Stimulated activated CD4-positive, alpha-beta T cell treated with anti-CD3 and anti-CD28 coated beads, Interleukin-15, amount 100 ng/mL, for 1 hour (primary cell): Measurements from ENCODE around the gene BPGM.
"Not testable (repeated sequence)": the region's sequence is repeated elsewhere in the genome, so short reads cannot be mapped to it uniquely, and the experiment has no call there.

Experiments used
- DNase-seq, 2 donors: peaks; one replicate each; pipeline ENCODE4 v3.0.0-alpha.2; 2020; ENCODE audit warnings: low read depth in 1 of 2, low spot score in 1 of 2

BPGM gene

DNA sequence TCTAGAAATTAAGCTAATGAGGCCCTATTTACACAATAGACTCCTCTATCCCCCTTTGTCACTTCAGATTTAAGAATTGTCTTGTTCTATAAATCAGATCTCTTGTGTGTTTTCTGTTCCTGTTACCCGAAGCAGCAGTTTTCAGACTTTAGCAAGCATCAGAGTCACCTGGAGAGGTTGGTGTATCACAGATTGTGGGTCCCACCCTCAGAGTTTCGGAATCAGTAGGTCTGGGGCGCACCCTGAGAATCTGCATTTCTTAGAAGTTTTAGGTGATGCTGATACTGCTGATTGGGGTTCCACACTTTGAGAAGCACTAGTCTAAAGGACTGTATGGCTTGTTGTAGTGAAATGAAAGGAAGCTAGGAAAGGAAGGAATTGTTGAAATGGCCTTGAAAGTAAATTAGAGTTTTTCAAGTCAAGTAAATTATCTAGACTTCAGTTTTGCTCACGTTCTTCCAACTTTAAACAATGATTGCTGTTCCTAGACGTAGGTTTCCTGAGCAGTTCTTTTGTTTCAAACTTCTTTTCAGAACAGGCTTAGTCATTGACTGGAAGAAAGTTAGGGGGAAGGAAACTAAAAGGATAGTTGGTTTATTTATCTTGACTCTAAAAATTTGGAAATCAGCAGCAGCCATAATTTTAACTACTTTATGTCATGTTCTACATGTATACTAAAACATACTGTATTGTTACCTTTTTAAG lies 15.7 kb downstream of the BPGM start:
- no peak for DNase-seq

DNA sequence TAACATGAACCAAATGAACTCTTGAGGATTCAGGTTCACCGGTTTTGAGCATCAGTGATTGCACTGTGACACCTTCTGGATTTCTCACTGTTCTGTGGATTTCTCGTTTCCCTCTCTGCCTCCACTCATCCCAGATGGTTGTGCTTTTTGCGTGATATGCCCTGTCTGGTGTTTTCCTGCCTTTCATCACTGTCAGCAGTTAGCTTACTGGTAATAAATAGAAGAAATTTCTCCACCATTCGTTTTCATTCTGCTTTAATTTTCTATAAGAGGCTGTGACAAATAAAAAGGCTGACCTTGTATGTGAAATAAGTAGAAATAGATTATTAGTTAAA lies 16.2 kb downstream of the BPGM start:
- no peak for DNase-seq

DNA sequence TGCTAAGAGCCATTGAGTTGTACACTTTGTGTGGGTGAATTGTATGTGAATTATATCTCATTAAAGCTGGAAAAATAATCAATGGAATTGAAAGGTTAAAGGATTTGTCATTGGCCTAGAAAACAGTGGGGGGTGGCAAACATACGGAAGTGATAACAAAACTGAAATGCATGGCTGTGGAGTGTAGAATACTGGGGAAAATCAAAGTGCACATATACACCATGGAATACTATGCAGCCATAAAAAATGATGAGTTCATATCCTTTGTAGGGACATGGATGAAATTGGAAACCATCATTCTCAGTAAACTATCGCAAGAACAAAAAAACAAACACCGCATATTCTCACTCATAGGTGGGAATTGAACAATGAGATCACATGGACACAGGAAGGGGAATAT lies 18.4 kb downstream of the BPGM start:
- not testable (repeated sequence) for DNase-seq

DNA sequence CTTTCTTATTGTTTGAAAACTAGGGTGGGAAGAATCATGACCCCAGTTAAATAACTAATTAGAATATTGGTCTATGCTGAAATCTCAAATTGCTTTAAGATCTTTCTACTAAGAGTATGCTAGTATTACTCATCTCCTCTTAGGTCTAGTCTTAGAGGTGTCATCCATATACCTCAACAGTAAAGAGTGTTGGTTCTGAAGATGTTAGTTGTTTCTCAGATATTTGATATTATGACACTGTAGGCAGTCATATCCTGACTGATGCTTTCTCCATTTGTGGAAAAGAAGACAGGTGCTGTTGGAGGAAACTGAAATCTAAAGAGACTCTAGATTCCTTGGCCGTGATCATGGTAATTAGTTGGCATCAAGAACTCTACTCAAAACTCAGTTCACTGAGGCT lies 21.2 kb downstream of the BPGM start:
- no peak for DNase-seq

DNA sequence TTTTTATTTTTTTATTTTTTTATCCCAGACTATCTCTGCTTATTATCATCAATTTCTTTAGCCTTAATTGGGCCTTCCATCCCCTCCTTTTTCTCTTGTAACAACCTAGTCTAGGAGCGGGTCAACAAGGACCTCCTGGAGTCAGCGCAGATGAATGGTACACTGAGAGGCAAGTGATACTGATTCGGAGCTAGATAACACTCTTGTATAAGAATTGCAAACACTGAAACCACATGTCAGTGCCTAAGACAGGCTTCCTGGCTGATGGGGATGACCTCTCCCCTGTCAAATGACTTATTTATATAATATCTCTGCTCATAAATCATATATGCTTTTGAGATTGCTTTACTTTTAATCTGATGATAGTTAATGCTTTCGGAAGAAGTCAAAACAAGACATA lies 22.7 kb downstream of the BPGM start:
- DNase-seq, result no peak

DNA sequence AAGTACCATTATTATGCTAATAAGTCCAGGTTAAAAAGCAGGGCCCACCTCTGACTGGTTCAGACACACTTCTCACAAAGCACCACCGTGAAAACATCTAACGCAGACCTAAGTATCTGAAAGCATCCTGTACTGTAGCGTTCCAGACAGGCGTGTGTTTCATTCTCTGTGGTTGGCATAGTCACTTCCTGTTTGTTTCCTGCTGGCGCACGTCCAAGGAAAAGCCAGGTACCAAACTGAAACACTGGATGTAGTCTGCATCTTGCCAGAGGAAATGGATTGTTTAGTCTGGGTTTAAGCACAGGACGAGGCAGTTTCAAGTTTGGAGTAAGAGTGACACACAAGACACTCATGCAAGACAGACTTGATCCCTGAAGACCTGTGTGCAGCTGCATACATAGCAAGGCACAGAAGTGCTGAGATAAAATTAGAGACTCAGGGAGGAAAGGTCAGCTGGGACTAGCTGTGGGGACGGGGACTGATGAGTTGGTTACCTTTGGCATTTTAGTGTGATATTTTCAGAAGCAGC lies 23.3 kb downstream of the BPGM start:
- peak; percentile 53 to 67 for DNase-seq

DNA sequence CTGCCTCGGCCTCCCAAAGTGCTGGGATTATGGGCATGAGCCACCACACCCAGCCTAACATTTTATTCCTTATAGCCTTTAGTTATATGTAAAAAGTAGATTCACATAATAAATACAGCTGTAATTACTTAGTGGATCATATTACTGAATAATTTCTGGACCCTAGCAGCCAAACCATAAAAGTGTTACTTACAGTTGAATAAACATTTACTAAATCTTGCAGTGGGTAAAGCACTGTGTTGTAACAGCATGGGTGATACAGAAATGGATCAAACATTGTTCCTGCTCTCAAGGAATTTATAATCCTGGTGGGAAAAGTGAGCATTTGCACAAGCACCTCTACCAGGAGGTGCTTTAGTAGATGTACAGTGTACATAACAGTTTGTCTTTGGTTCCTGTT lies 25.0 kb downstream of the BPGM start:
- DNase-seq, result no peak

DNA sequence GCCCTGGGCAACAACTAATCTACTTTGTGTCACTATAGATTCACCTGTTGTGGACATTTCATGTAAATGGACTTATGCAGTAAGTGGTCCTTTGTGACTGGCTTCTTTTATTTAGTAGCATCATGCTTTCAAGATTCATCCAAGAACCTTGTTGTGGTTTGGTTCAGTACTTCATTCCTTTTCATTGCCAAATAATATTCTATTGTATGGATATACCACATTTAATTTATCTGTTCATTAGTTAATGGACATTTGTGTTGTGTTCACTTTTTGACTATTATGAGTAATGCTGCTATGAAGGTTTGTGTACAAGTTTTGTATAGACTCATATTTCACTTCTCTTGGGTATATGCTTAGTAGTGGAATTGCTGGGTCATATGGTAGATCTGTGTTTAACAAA lies 27.8 kb downstream of the BPGM start:
- no peak for DNase-seq

DNA sequence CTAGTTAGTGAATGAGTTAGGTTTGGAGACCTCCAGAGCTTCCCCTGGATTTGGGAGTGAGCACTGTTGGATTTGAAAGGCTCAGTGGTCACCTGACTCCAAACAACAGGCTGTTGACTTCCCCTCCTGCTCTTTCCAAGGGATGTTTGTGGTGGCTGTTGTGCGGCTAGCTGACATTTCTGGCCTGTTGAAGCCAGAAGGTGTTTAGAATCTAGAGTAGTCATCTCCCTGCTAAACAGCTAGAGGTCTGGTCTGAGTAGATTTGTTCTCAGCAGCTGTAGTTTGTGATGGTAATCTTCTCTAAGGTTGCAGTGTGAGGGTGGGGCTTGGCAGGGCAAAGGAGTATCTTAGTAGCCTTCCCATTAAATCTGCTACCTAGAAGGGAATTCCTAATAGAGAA lies 30.1 kb downstream of the BPGM start:
- no peak for DNase-seq

DNA sequence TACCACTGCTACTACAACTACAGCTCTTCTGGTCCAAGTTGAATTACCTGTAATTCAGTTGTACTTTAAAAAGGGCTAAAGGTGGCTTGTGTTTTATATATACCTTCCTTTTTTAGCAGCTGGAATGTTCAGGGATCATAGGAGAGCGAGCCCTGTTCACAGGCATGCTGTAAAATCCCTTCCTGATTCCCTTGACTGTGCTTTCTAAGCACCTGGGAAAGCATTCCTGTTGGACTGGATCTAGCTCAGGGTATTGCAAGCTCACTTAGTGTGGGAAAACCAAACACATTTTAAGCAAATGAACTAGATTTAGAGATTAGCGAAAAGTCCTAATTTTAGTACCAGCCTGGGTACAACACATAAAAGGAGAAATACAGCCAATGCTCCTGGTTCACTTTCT lies 31.5 kb downstream of the BPGM start:
- no peak for DNase-seq

DNA sequence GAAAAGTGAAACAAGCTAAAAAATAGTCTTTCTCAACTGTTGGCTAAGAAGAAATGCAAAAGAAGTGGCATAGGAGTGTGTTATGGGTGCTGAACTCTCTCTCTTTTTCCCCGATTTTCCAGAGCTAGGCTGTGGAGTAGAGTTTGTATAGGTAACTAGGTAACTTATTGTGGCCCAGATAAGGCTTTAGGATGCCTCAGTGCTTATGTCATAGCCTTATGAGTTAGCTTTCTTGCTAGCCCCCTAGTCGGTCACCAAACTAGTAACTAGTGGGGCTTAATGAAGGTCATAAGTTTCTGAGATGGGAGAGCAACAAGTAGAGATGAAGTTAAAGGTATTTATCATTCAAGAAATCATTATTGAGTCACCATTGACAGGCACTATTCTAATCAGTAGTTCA lies 32.4 kb downstream of the BPGM start:
- DNase-seq, result no peak

DNA sequence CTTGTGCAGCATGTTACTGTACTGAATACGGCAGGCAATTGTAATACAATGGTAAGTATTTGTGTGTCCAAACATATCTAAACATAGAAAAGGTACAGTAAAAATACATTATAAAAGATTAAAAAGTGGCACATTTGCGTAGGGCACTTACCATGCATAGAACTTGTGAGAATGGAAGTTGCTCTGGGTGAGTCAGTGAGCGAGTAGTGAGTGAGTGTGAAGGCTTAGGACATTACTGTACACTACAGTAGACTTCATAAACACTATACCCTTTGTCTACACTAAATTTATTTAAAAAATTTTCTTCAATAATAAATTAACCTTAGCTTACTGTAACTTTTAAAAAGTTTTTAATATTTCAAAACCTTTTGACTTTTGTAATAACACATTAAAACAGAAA lies 37.5 kb downstream of the BPGM start:
- DNase-seq, result no peak

DNA sequence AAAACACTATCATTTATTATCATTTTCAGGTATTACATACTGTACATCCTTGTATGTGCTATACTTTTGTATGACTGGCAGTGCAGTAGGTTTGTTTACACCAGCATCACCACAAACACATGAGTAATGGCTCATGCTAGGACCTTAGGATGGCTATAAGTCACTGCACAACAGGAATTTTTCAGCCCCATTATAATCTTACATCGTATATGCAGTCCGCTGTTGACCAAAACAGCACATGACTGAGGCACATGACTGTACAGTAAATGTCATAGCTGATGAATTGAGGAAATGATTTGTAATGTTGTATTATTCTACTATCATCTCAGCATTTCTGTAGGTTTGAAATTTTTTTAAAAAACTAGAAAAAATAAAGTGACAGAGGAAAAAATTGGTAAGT lies 38.6 kb downstream of the BPGM start:
- DNase-seq, result no peak

DNA sequence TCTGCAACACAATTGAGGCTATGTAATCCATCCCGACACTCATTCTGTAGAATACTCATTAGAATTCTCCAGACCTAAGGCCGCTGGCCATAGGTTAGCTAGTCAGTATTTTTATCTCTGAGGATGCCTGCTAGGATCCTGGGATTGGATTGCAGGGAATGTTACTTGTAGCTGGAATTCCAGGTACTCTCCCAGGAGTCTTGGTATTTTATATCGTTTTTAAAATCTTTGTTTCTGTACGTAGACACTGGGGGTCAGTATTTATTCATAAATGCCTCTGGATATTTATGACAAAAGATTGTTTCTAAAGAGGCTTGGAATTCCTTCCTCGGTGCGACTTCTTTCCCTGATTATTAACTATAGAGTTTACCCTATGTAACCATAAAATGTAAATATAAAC lies 40.1 kb downstream of the BPGM start:
- DNase-seq, result no peak

DNA sequence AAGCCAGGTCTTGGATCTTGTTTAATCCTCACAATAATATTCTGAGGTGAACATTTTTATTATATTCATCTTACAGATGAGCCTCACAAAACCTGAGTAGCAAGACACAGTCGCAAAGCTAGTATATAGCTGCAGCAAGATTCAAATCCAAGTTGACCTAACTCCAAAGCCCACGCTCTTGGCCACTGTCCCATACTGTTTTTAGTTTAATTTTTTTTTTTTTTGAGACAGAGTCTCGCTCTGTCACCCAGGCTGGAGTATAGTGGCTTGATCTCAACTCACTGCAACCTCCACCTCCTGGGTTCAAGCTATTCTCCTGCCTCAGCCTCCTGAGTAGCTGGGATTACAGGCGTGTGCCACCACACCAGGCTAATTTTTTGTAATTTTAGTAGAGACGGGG lies 42.9 kb downstream of the BPGM start:
- DNase-seq, result not testable (repeated sequence)

DNA sequence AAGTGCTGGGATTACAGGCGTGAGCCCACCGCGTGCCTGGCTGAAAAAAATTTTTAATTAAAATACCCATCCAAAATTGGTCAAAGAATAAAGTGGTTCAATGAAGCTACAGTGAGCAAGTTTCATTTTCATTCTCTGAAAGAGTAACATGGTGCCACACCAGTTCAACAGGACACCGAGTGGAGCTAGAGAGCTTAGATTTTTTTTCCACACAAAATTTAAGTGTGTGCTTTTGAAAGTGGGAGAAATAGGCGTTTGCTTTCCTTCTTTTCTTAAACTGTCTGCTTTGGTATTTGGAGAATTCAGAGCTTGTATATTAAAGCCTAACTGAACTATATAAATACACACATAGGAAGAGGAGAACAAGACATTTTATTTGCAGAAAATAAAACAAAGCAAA lies 43.4 kb downstream of the BPGM start:
- no peak for DNase-seq

DNA sequence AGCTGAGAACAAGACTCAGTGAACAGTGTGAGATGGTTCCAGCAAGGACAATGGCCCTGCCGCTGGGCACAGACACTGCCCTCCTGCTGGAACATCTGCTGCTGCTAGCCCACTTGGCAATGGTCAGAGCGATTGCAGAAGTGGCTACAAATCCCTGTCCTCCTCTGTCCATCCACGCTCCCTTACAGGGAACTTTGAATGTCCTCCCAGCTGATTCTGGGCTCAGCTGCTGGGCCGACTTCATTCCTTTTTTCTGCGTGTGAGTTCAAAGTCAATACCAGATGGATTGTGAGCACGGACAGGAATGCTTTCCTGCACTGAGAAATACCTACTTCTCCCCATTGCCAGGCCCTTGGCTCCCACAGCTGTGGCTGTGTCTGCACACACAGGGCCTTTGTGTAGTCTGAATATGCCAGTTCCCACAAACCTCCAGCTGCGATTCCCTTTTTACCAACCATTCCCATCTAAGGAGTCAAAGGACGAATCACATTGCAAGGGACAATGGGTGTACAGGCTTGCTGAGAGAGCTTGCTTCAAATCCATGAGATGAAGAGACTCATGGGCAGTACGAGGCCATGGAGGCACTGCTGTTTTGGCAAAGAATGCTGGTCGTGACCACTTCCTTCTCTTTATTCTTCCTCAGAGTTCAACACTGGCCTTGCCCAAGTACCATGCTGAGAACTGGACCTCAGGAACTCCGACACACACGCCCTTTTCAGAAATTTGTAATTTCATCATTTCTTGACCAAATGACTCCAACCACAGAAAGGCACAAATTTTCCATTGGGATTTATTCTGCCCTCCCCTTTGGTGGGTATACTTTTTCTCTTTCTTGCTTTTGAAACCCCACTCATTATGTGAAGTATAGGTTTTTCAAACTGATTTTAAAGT lies 44.2 kb downstream of the BPGM start:
- no peak for DNase-seq

DNA sequence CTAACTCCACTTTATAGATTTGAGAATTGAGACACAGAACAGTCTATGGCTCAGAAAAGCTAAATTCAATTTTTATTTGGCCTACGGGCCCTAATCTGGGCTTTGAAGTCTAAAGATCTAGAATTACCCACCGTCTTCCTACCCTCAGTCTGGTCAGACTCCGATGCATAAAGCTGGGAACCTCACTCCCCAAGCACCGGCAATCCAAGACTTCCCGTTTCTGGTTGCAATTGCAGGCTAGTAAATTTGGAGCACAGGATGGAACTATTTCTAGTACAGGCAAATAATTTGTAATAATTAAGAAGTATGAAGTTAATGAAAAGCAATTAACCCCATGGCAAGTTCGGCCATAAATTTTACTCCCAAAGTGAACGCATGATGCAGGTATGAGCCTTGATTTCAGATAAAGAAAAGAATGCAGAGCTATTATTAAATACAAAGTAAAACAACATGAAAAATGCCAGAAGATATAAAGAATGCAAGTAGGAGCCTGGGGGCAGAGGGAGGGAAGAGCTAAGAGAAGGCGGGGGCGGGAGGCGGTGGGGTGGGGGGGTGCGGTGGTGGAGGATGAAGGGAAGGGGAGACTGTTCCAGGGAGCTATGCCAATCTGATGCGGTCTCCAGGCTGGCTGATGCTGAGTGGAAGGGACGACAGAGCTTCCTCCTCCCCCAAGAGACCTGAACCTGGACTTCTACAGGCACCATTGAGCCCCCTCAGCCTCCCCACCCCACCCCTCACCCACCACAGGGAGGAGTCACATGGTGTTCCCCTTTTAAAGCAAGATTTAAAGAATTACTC lies 45.1 kb downstream of the BPGM start:
- no peak for DNase-seq

DNA sequence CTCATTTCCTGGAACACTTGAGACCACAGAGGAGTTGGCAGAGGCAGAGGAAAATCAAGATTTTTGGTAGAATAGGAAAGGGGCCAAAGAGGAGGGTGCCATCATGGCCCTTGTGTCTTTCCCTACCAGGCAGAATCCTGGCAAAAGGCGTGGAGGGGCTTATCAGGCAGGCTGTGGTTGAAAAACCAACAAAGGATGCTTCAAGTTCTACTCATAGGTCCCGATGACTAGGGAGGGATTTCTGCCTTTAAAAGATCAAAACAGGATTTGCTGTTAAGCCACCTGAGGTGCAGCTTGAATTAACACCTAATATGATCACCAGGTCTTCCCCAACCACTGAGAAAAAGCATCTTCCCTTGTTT lies 45.7 kb downstream of the BPGM start:
- DNase-seq, result no peak

DNA sequence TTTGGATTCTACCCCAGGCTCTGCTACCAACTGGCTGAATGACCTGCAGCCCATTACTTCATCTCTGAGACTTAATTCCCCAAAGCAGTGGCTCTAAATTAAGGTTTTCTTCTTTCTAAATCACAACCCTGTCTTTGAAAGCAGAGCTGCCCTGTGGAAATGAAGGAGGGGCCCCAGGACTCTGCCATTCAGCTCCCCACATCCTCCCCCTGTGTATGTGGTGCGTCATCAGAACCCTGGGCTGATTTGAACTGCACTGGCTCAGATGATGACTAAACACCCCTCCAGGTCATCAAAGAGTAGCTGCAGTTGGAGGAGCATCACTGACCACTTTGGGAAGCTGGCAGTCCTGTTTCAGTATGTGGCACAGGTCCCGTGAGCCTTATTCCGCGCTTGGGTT lies 46.6 kb downstream of the BPGM start:
- no peak for DNase-seq

DNA sequence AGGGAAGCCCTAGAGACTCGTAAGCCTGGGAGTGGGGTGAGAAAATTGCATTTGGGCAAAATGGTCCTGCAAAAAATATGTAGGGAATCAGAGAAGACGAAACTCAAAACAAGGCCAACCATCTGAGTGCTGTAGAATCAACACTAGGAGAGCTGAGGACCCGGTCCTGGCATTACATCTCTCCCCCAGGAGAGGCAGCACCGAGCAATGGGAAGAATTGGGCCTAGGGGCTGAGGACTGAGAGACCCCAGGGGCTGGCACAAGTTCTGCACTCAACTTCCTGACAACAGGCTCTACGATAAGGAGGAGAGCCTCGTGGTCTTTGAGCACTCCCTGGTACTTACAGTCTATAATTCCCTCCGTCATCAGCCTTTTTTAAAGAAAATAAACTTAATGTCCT lies 47.6 kb downstream of the BPGM start:
- DNase-seq, result no peak

DNA sequence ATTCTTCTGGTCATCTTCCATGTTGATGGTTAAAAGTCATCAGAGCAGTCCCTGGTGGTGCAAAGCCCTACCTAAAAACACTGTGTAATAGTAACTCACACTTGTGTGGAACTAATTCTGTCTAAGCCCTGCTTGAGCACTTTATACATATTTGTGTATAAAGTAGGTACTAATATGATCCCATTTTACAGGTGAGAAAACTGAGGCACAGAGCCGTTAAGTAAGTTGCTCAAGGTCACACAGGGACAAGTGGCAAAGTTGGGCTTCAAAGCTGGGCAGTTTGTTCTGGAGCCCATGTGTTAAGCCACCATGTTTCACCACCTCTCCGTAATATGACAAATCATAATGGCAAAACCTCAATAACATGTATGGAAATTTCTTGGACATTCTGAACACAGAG lies 48.1 kb downstream of the BPGM start:
- no peak for DNase-seq
